Measurements from ENCODE around the gene ADCY7. TPM values are rescaled to one million over a fixed set of nuclear protein-coding genes. Genes with fewer than 3 reads are reported as not detected.

Gene ADCY7
- total and polyA plus RNA-seq, 2 experiments from 2014 or later, result 3.9 to 4.4 TPM

DNA sequence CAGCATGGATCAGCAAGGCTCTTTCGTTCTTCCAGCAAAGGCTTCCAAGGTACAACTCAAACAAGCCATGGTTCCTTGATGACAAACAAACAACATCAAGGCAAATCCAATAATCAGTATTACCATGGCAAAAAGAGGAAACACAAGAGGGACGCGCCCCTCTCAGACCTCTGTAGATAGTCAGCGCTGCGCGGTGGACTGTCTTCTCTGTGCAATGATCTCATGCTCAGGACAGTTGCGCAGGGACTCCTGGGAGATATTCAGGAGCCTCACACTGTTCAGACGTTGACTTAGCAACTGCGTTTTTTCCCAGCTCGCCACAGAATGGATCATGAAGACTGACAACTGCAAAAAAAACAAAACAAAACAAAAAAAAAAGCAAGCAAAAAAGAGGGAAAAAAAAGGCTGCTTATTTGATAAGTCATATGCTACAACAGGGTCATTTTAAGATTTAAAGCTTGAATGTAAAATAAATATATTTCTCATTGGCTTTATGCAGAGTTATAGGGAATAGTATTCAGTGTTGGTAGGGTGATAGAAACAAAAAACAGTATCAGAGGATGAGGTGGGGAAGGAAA is 37.1 kb upstream of the ADCY7 start:
- H3K79me2 ChIP-seq, result no peaks in the 10 kb centered on the region
- H3K4me1 ChIP-seq (ENCODE audit: insufficient read depth), result no peaks in the 10 kb centered on the region
- H3K4me2 ChIP-seq, result no peak overlapping the region
- no peaks in the 10 kb centered on the region for H3K9me2 ChIP-seq (replicated peaks; ENCODE audit: insufficient read depth)
- TF ChIP-seq EZH2 (IDR thresholded peaks at IDR 0.05; ENCODE audit: borderline replicate concordance), result no peak
- TF ChIP-seq, protein P1, sequence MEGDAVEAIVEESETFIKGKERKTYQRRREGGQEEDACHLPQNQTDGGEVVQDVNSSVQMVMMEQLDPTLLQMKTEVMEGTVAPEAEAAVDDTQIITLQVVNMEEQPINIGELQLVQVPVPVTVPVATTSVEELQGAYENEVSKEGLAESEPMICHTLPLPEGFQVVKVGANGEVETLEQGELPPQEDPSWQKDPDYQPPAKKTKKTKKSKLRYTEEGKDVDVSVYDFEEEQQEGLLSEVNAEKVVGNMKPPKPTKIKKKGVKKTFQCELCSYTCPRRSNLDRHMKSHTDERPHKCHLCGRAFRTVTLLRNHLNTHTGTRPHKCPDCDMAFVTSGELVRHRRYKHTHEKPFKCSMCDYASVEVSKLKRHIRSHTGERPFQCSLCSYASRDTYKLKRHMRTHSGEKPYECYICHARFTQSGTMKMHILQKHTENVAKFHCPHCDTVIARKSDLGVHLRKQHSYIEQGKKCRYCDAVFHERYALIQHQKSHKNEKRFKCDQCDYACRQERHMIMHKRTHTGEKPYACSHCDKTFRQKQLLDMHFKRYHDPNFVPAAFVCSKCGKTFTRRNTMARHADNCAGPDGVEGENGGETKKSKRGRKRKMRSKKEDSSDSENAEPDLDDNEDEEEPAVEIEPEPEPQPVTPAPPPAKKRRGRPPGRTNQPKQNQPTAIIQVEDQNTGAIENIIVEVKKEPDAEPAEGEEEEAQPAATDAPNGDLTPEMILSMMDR (IDR thresholded peaks at IDR 0.05; ENCODE audit: poor library complexity), result no peak
- no peak for TF ChIP-seq EZH2phosphoT487 (IDR thresholded peaks at IDR 0.05; ENCODE audit: low read depth, severe bottlenecking, unreplicated experiment)
- no peaks in the 10 kb centered on the region for H3K27me3 ChIP-seq
- no peaks in the 10 kb centered on the region for H3K36me3 ChIP-seq (replicated peaks; ENCODE audit: insufficient read depth, low read depth)
- no peak overlapping the region for H3K27ac ChIP-seq
- 93% methylated on average over 10 of the region's 10 CpGs for WGBS (ENCODE audit: low lambda C conversion rate, missing lambda C conversion rate)
- no peaks in the 10 kb centered on the region for H4K20me1 ChIP-seq (ENCODE audit: insufficient read depth, poor library complexity, severe bottlenecking)
- DNase-seq (ENCODE audit: low spot score), result no peak
- no peak overlapping the region for H3K4me3 ChIP-seq
- no peaks in the 10 kb centered on the region for H3K9me3 ChIP-seq (ENCODE audit: low read depth)
- H2AFZ ChIP-seq, result no peak overlapping the region

DNA sequence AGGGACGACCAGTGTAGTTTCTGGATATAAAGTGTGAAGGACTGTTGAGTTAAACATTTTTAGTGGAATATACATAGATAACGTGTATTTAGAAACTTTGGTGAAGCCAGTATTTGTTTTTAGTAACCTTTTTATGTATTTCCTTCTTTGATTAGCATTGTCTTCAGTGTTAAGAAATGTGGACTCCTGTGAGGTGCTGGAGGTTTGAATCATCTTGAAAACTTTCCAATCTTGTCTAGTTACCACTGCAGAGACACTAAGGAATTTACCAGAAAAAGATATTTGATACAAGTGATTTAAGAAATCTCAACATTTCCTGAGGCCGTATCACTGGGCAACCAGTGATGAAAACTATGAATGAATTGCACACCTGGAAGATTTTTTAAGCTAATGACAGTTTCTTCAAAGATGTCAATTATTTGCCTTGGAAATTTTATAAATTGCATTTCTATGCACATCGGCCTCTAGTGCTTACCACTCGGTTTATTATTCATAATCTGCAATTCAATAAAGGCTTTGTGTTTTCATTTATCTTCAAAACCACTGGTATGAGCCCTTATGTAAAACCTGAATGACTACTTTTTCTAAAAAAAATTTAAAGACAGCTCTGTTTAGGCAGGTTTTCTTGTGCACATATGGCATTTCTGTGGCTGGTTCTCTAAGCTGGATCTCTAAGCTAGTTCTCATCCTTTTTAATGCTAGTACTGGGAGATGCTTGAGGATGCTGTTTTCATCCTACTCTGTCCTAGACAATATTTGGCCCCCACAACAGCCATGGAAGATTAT is 31.4 kb upstream of the ADCY7 start:
- H3K79me2 ChIP-seq, result no peaks in the 10 kb centered on the region
- H3K4me3 ChIP-seq, result no peak overlapping the region
- no peaks in the 10 kb centered on the region for H4K20me1 ChIP-seq (ENCODE audit: insufficient read depth, poor library complexity, severe bottlenecking)
- no peaks in the 10 kb centered on the region for H3K36me3 ChIP-seq (replicated peaks; ENCODE audit: insufficient read depth, low read depth)
- no peaks in the 10 kb centered on the region for H3K4me1 ChIP-seq (ENCODE audit: insufficient read depth)
- H3K27ac ChIP-seq, result no peak overlapping the region
- 80% methylated on average over 5 of the region's 5 CpGs for WGBS (ENCODE audit: low lambda C conversion rate, missing lambda C conversion rate)
- H2AFZ ChIP-seq, result no peak overlapping the region
- DNase-seq (ENCODE audit: low spot score), result no peak
- TF ChIP-seq EZH2phosphoT487 (IDR thresholded peaks at IDR 0.05; ENCODE audit: low read depth, severe bottlenecking, unreplicated experiment) (no peak), EZH2 (IDR thresholded peaks at IDR 0.05; ENCODE audit: borderline replicate concordance) (no peak)
- TF ChIP-seq, protein P1 (IDR thresholded peaks at IDR 0.05; ENCODE audit: poor library complexity), result no peak
- H3K27me3 ChIP-seq, result no peaks in the 10 kb centered on the region
- no peaks in the 10 kb centered on the region for H3K9me2 ChIP-seq (replicated peaks; ENCODE audit: insufficient read depth)
- no peaks in the 10 kb centered on the region for H3K9me3 ChIP-seq (ENCODE audit: low read depth)
- H3K4me2 ChIP-seq, result no peak overlapping the region

DNA sequence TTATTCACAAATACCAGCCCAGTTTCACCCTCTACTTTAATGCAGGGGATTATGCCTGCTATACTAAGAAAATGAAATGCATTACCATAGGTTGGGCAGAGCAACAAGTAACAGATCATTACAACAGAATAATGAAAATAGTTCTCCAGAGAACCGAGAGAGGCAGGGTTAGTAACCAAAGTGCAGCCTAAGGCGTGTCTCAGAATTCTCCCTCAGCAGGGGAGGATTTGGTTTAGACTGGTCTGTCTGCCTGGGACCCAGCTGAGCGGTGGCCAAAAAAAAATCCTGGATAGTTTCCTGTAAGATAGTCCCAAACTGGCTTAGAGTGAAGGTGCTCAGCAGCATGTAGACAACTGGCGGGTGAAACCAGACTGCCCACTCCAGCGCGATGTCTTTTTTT is 30.8 kb upstream of the ADCY7 start:
- WGBS (ENCODE audit: low lambda C conversion rate, missing lambda C conversion rate), result 72% methylated on average over 6 of the region's 6 CpGs
- Histone ChIP-seq H3K79me2 (no peaks in the 10 kb centered on the region), H3K27ac (no peak overlapping the region), H2AFZ (no peak overlapping the region), H3K27me3 (no peaks in the 10 kb centered on the region), H3K9me3 (ENCODE audit: low read depth) (no peaks in the 10 kb centered on the region), H3K4me2 (no peak overlapping the region), H3K9me2 (replicated peaks; ENCODE audit: insufficient read depth) (no peaks in the 10 kb centered on the region), H3K4me1 (ENCODE audit: insufficient read depth) (no peaks in the 10 kb centered on the region), H3K36me3 (replicated peaks; ENCODE audit: insufficient read depth, low read depth) (no peaks in the 10 kb centered on the region), H3K4me3 (no peak overlapping the region), H4K20me1 (ENCODE audit: insufficient read depth, poor library complexity, severe bottlenecking) (no peaks in the 10 kb centered on the region)
- TF ChIP-seq, protein P1 (IDR thresholded peaks at IDR 0.05; ENCODE audit: poor library complexity), result no peak
- TF ChIP-seq EZH2 (IDR thresholded peaks at IDR 0.05; ENCODE audit: borderline replicate concordance) (no peak), EZH2phosphoT487 (IDR thresholded peaks at IDR 0.05; ENCODE audit: low read depth, severe bottlenecking, unreplicated experiment) (no peak)
- DNase-seq (ENCODE audit: low spot score), result no peak
